IMR-90 (cell line): Measurements from ENCODE around the gene MFAP3L. TPM values are rescaled to one million over a fixed set of nuclear protein-coding genes. Genes with fewer than 3 reads are reported as not detected.

Experiments
- ATAC-seq: fragments of 200-7000 bp; cut with Tn5 transposase; 2 replicates; pipeline ENCODE4 v1.9.1; 2020; ENCODE audit warnings: low read depth, mild to moderate bottlenecking, moderate library complexity
- BruUV-seq: library from RNA; stranded (reverse); fragments of 400-500 nt; replicated peaks from 2 replicates; lab custom pipeline; 2021; lab: Mats Ljungman, UMichigan
- CTCF ChIA-PET: fragments of 300-600 bp; formaldehyde crosslinking; extraction: SDS; loops from one replicate; lab custom pipeline; 2021; ENCODE audit warnings: antibody characterized with exemption; lab: Yijun Ruan, JAX
- POLR2A ChIA-PET: fragments of 300-600 bp; sonication (Branson Sonifier 250); formaldehyde crosslinking; loops from one replicate; lab custom pipeline; 2022; ENCODE audit warnings: antibody characterized with exemption; ENCODE audit not compliant: unreplicated experiment; lab: Charles Lee
- DNase-seq: peaks from one replicate; pipeline ENCODE4 v3.0.0; 2013
- H2AFZ ChIP-seq: replicated peaks from 2 replicates; pipeline ENCODE3; 2013; ENCODE audit warnings: low read length, mild to moderate bottlenecking; ENCODE audit not compliant: poor library complexity
- H2AK5ac ChIP-seq: 2 replicates; pipeline ENCODE4 v1.6.1; 2013; ENCODE audit warnings: low read depth, low read length, inconsistent platforms
- H2AK9ac ChIP-seq: replicated peaks from 2 replicates; pipeline ENCODE3; 2013; ENCODE audit warnings: mild to moderate bottlenecking, low read depth, low read length, moderate library complexity; ENCODE audit not compliant: poor library complexity
- H2BK120ac ChIP-seq: 2 replicates; pipeline ENCODE4 v1.6.1; 2013; ENCODE audit warnings: low read depth, low read length, inconsistent platforms
- H2BK15ac ChIP-seq: 3 replicates; pipeline ENCODE4 v1.6.1; 2013; ENCODE audit warnings: low read depth, low read length, inconsistent platforms
- H2BK20ac ChIP-seq: 2 replicates; pipeline ENCODE4 v1.6.1; 2013; ENCODE audit warnings: low read depth, mild to moderate bottlenecking, inconsistent platforms, low read length, moderate library complexity
- H2BK5ac ChIP-seq: 2 replicates; pipeline ENCODE4 v1.6.1; 2013; ENCODE audit warnings: mild to moderate bottlenecking, low read depth, low read length, inconsistent platforms; ENCODE audit not compliant: poor library complexity, severe bottlenecking
- H3K14ac ChIP-seq: replicated peaks from 2 replicates; pipeline ENCODE4 v1.6.1; 2013; ENCODE audit warnings: low read depth, low read length, inconsistent platforms
- H3K18ac ChIP-seq: 2 replicates; pipeline ENCODE4 v1.6.1; 2013; ENCODE audit warnings: low read depth, low read length, control low read depth
- H3K23ac ChIP-seq: 2 replicates; pipeline ENCODE4 v1.6.1; 2013; ENCODE audit warnings: low read depth, low read length, inconsistent platforms
- H3K27ac ChIP-seq: 2 replicates; pipeline ENCODE4 v1.5.1; 2013; ENCODE audit warnings: mild to moderate bottlenecking, control low read depth, low read length; ENCODE audit not compliant: insufficient read depth
- H3K27me3 ChIP-seq: 2 replicates; pipeline ENCODE4 v1.6.1; 2013; ENCODE audit warnings: low read length; ENCODE audit not compliant: control insufficient read depth, insufficient read depth
- H3K36me3 ChIP-seq: 2 replicates; pipeline ENCODE4 v1.6.1; 2013; ENCODE audit warnings: low read length, mixed read lengths; ENCODE audit not compliant: control insufficient read depth, insufficient read depth
- H3K4ac ChIP-seq: 2 replicates; pipeline ENCODE4 v1.6.1; 2013; ENCODE audit warnings: low read depth, low read length, inconsistent platforms
- H3K4me1 ChIP-seq: 2 replicates; pipeline ENCODE4 v1.6.1; 2013; ENCODE audit warnings: low read length, mixed read lengths; ENCODE audit not compliant: control insufficient read depth, insufficient read depth
- H3K4me2 ChIP-seq: 2 replicates; pipeline ENCODE4 v1.6.1; 2013; ENCODE audit warnings: low read depth, mild to moderate bottlenecking, control low read depth, low read length, moderate library complexity
- H3K4me3 ChIP-seq: 2 replicates; pipeline ENCODE4 v1.5.1; 2013; ENCODE audit warnings: low read depth, mild to moderate bottlenecking, control low read depth, low read length, moderate library complexity; ENCODE audit not compliant: insufficient read depth
- H3K56ac ChIP-seq: 2 replicates; pipeline ENCODE4 v1.6.1; 2013; ENCODE audit warnings: low read length, inconsistent platforms; ENCODE audit not compliant: insufficient read depth; ENCODE audit errors: extremely low read depth
- H3K79me1 ChIP-seq, 2 experiments: 2 replicates each; pipeline ENCODE4 v1.6.1; 2013; ENCODE audit warnings: low read length in 2 of 2, inconsistent platforms in 1 of 2, low read depth in 1 of 2
- H3K9ac ChIP-seq: 2 replicates; pipeline ENCODE4 v1.6.1; 2013; ENCODE audit warnings: low read depth, low read length, control low read depth
- H3K9me1 ChIP-seq: 2 replicates; pipeline ENCODE4 v1.6.1; 2013; ENCODE audit warnings: low read length, inconsistent platforms; ENCODE audit not compliant: insufficient read depth
- H3K9me3 ChIP-seq: 2 replicates; pipeline ENCODE4 v1.6.1; 2013; ENCODE audit warnings: low read length; ENCODE audit not compliant: control insufficient read depth, insufficient read depth
- H4K20me1 ChIP-seq: 2 replicates; pipeline ENCODE4 v1.6.1; 2013; ENCODE audit warnings: low read length, inconsistent platforms; ENCODE audit not compliant: insufficient read depth
- H4K5ac ChIP-seq: 2 replicates; pipeline ENCODE4 v1.6.1; 2013; ENCODE audit warnings: mild to moderate bottlenecking, low read depth, low read length, control low read depth
- H4K8ac ChIP-seq, 2 experiments: 2 replicates each; pipeline ENCODE4 v1.6.1; 2013; ENCODE audit warnings: low read depth in 2 of 2, low read length in 2 of 2, control low read depth in 1 of 2, inconsistent platforms in 1 of 2
- H4K91ac ChIP-seq: 2 replicates; pipeline ENCODE4 v1.6.1; 2013; ENCODE audit warnings: low read depth, low read length, inconsistent platforms; ENCODE audit not compliant: insufficient read depth
- CEBPB ChIP-seq: IDR thresholded peaks from 2 replicates; pipeline ENCODE4 v1.6.1; 2012; ENCODE audit warnings: low read depth, low read length, improper control_type of control experiment
- ELK1 ChIP-seq: fragments of 150-350 bp; IDR thresholded peaks from 2 replicates; pipeline ENCODE4 v1.6.1; 2016; ENCODE audit warnings: low read depth, mild to moderate bottlenecking, low read length, moderate library complexity, borderline replicate concordance
- MAFK ChIP-seq: IDR thresholded peaks from 2 replicates; pipeline ENCODE4 v1.6.1; 2012; ENCODE audit warnings: low read depth, low read length, improper control_type of control experiment
- RFX5 ChIP-seq: IDR thresholded peaks from 2 replicates; pipeline ENCODE4 v1.8.0; 2012; ENCODE audit warnings: low read depth, mild to moderate bottlenecking, low read length, moderate library complexity
- WGBS, 2 experiments: methylation state at CpG; one replicate each; pipeline versions ENCODE4 v1.1.5 to v1.1.7; 2013; ENCODE audit warnings: missing lambda C conversion rate in 2 of 2; ENCODE audit not compliant: insufficient read length in 1 of 2; ENCODE audit errors: extremely low coverage in 2 of 2; 5-methylcytosine and 5-hydroxymethylcytosine counted together
- dilution Hi-C: fragments of 300-500 bp; cut with HindIII; formaldehyde crosslinking; loops from one replicate; pipeline ENCODE4 v1.14.3; 2018; ENCODE audit warnings: low sequenced_read_pairs; ENCODE audit not compliant: unreplicated experiment
- in situ Hi-C: fragments of 300-500 bp; cut with MboI; formaldehyde crosslinking; loops from 3 replicates; pipeline ENCODE4 v1.14.3; 2019; ENCODE audit warnings: low sequenced_read_pairs, inconsistent platforms, mixed read lengths
- intact Hi-C: fragments of 100-400 bp; cut with micrococcal nuclease; formaldehyde crosslinking; loops from 2 replicates; pipeline ENCODE4 v1.10.0; 2022
- polyA plus RNA-seq, 3 experiments: library from polyadenylated mRNA; depleted of rRNA; stranded (reverse); fragments of >200 nt; gene quantifications; 2 replicates each; pipeline ENCODE4 v1.2.3, GENCODE V29; 2012; ENCODE audit warnings: low replicate concordance in 1 of 3
- total RNA-seq: library from RNA; depleted of rRNA; stranded (reverse); fragments of >200 nt; gene quantifications from 2 replicates; pipeline ENCODE4 v1.2.3, GENCODE V29; 2012

MFAP3L gene
- total and polyA plus RNA-seq, 2 of the 4 experiments (the other 2 are of a cell fraction) = 0.22 to 0.36 TPM

GRCh38 chr4:170051402-170051801 lies 25.2 kb upstream of the MFAP3L start:
- Histone ChIP-seq H3K36me3 (no peaks in the 10 kb centered on the region), H2AFZ (no peak overlapping the region), H3K27ac (no peak overlapping the region), H3K56ac (no peak overlapping the region), H4K8ac (no peak overlapping the region), H2BK120ac (no peak overlapping the region), H3K18ac (no peak overlapping the region), H3K4me2 (no peak overlapping the region), H3K9me3 (no peaks in the 10 kb centered on the region), H3K14ac (no peak overlapping the region), H4K20me1 (no peaks in the 10 kb centered on the region), H3K27me3 (peaks cover 6% of the 10 kb centered on the region), H3K79me1 (no peaks in the 10 kb centered on the region), H2BK20ac (no peak overlapping the region), H2AK9ac (no peak overlapping the region), H2AK5ac (no peak overlapping the region), H2BK15ac (no peak overlapping the region), H4K5ac (no peak overlapping the region), H3K9me1 (no peaks in the 10 kb centered on the region), H3K4ac (no peak overlapping the region), H2BK5ac (no peak overlapping the region), H3K4me1 (no peaks in the 10 kb centered on the region), H3K23ac (no peak overlapping the region), H4K91ac (no peak overlapping the region), H3K9ac (no peak overlapping the region), H3K4me3 (no peak overlapping the region)
- dilution Hi-C loops (no loop called here), in situ Hi-C loops (loop anchor here (5.0 to 25.0 kb wide), 2 partner anchors 239 to 439 kb away; partner anchors contain the start of genes CLCN3 and NEK1), intact Hi-C loops (loop anchor here (10.0 kb wide), 1 partner anchor 547 kb away; no protein-coding TSS in a partner anchor)
- no peak for TF ChIP-seq ELK1
- no peak for TF ChIP-seq MAFK
- TF ChIP-seq RFX5 = no peak
- TF ChIP-seq CEBPB = no peak
- POLR2A ChIA-PET = no interaction called here
- no peak for ATAC-seq
- CTCF ChIA-PET = no interaction called here
- no TSS peak for BruUV-seq
- no peak for DNase-seq
- WGBS, 2 experiments = no CpG with 5 or more reads among the region's 2 CpGs
